ENCODE measurements around the gene SLC25A12. TPM values are rescaled to one million over a fixed set of nuclear protein-coding genes. Genes with fewer than 3 reads are reported as not detected.

SLC25A12 gene
- polyA plus RNA-seq, 1 of the 3 experiments (the other 2 are of a cell fraction) = 13.0 TPM

- TF ChIP-seq TCF12 (IDR thresholded peaks at IDR 0.05) = no peak
- TF ChIP-seq NFIC (IDR thresholded peaks at IDR 0.05; ENCODE audit: borderline replicate concordance) = no peak
Observed at GRCh38 chr2:171923206-171923605, 29.2 kb upstream of the SLC25A12 start (continued).

GRCh38 chr2:171922230-171923022 is 28.4 kb upstream of the SLC25A12 start, which contains the start of gene HAT1:
TSS of gene HAT1 (plus strand) at chr2:171922461. CDS start at chr2:171922501, 40 bp downstream.
- Histone ChIP-seq H3K9me3 (no peaks in the 10 kb centered on the region), H3K36me3 (replicated peaks in 1 of 2; ENCODE audit: control insufficient read depth in 1 of 2, insufficient read depth in 2 of 2, low read length in 1 of 2) (peaks cover 0 to 23% of the 10 kb centered on the region in 2 experiments), H3K9ac (peak within 1 kb of the TSS; percentile 80), H4K20me1 (ENCODE audit: insufficient read depth) (no peaks in the 10 kb centered on the region), H3K27ac (ENCODE audit: low read depth in 2 of 2, low read length in 1 of 2) (peak within 1 kb of the TSS; percentile 81 to 82), H3K9me2 (no peaks in the 10 kb centered on the region), H3K79me2 (ENCODE audit: insufficient read depth) (peaks cover 47% of the 10 kb centered on the region), H3K27me3 (ENCODE audit: insufficient read depth) (no peaks in the 10 kb centered on the region), H3F3A (replicated peaks; ENCODE audit: insufficient read depth) (peaks cover 10% of the 10 kb centered on the region), H3K4me1 (ENCODE audit: control insufficient read depth in 1 of 2, insufficient read depth in 2 of 2, low read depth in 1 of 2, low read length in 1 of 2) (peaks cover 7 to 8% of the 10 kb centered on the region in 2 experiments; a peak in 3 of 4 replicates), H2AFZ (ENCODE audit: low read depth) (peak within 1 kb of the TSS; percentile 98), H3K4me2 (peak within 1 kb of the TSS; percentile 78), H3K4me3 (ENCODE audit: low read depth in 2 of 2, low read length in 1 of 2) (peak within 1 kb of the TSS; percentile 72 to 80)
- ChIA-PET POLR2A (interaction anchor here (1.8 kb wide), 1 partner anchor 8 kb away, joined by 6 read pairs; no protein-coding TSS in a partner anchor), CTCF (interaction anchor here (1.0 to 1.7 kb wide), 6 partner anchors 11 to 184 kb away, joined by 3 to 5 read pairs (median 3); partner anchors contain the start of gene DLX2)
- WGBS (ENCODE audit: low lambda C conversion rate) = 0% methylated on average over 24 of the region's 61 CpGs
- 0 out of 2 replicates have a peak, but pooled peaks have one; percentile 30 for TF ChIP-seq SIN3A (IDR thresholded peaks at IDR 0.05; ENCODE audit: borderline replicate concordance, low read depth, low read length)
- TF ChIP-seq GABPA (IDR thresholded peaks at IDR 0.05; ENCODE audit: low read depth) = peak; percentile 83
- TF ChIP-seq SMC3 (IDR thresholded peaks at IDR 0.05; ENCODE audit: low read depth, low read length) = no peak
- TF ChIP-seq TAF1 (IDR thresholded peaks at IDR 0.05; ENCODE audit: borderline replicate concordance, low read depth, low read length) = peak; percentile 52; the same call in 1 of the 2 replicates
- peak; percentile 24; the same call in 1 of the 2 replicates for TF ChIP-seq ELF1 (IDR thresholded peaks at IDR 0.05)
- peak; percentile 36; the same call in 1 of the 2 replicates for TF ChIP-seq NFIC (IDR thresholded peaks at IDR 0.05; ENCODE audit: borderline replicate concordance)
- TF ChIP-seq MXI1 (IDR thresholded peaks at IDR 0.05; ENCODE audit: low read depth, low read length) = peak; percentile 82
- peak; percentile 66 for TF ChIP-seq NRF1 (IDR thresholded peaks at IDR 0.05; ENCODE audit: low read depth, low read length)
- TF ChIP-seq RCOR1 (IDR thresholded peaks at IDR 0.05; ENCODE audit: low read length) = peak; percentile 43; the same call in 1 of the 2 replicates
- no peak for TF ChIP-seq USF2 (IDR thresholded peaks at IDR 0.05; ENCODE audit: borderline replicate concordance, low read depth, low read length)
- no peak for TF ChIP-seq EZH2phosphoT487 (IDR thresholded peaks at IDR 0.05; ENCODE audit: borderline replicate concordance, low read depth)
- peak; percentile 2; the same call in 1 of the 2 replicates for TF ChIP-seq FOSL2 (IDR thresholded peaks at IDR 0.05; ENCODE audit: borderline replicate concordance, low read depth)
- TF ChIP-seq YY1 (IDR thresholded peaks at IDR 0.05; ENCODE audit: low read depth) = peak; percentile 69
- TF ChIP-seq MAX (IDR thresholded peaks at IDR 0.05; ENCODE audit: low read depth) = peak; percentile 34; the same call in 1 of the 2 replicates
- peak; percentile 65; the same call in 1 of the 2 replicates for TF ChIP-seq POLR2AphosphoS5 (IDR thresholded peaks at IDR 0.05; ENCODE audit: low read depth, low read length)
- 0 out of 2 replicates have a peak, but pooled peaks have one; percentile 20 for TF ChIP-seq RFX5 (IDR thresholded peaks at IDR 0.05; ENCODE audit: low read length)
- peak; percentile 92 for DNase-seq
